PC-3 (cell line): ENCODE measurements around the gene MGAT3. TPM values are rescaled to one million over a fixed set of nuclear protein-coding genes. Genes with fewer than 3 reads are reported as not detected.

Source experiments
- ATAC-seq: fragments of 200-7000 bp; cut with Tn5 transposase; 2 replicates; pipeline ENCODE4 v1.9.1; 2020; ENCODE audit warnings: mild to moderate bottlenecking, moderate library complexity
- BruUV-seq: library from RNA; stranded (reverse); fragments of 400-500 nt; replicated peaks from 2 replicates; lab custom pipeline; 2021; lab: Mats Ljungman, UMichigan
- CTCF ChIA-PET: fragments of 300-600 bp; sonication (Branson Sonifier 250); formaldehyde crosslinking; loops from one replicate; lab custom pipeline; 2022; ENCODE audit warnings: antibody characterized with exemption; lab: Charles Lee
- POLR2A ChIA-PET: fragments of 300-600 bp; sonication (Branson Sonifier 250); formaldehyde crosslinking; loops from one replicate; lab custom pipeline; 2022; ENCODE audit warnings: antibody characterized with exemption; ENCODE audit not compliant: unreplicated experiment; lab: Charles Lee
- DNase-seq: peaks from one replicate; pipeline ENCODE4 v3.0.0-alpha.2; 2015
- H2AFZ ChIP-seq: fragments of 300-600 bp; sonication (generic); 2 replicates; pipeline ENCODE4 v1.6.0; 2016; ENCODE audit warnings: antibody characterized with exemption, low read length
- H3F3A ChIP-seq: fragments of 300-600 bp; sonication (generic); one replicate; pipeline ENCODE4 v1.6.0; 2017; ENCODE audit warnings: antibody characterized with exemption, low read length, control low read depth, mild to moderate bottlenecking; ENCODE audit not compliant: unreplicated experiment
- H3K27ac ChIP-seq: fragments of 300-600 bp; sonication (generic); 2 replicates; pipeline ENCODE4 v1.5.1; 2016; ENCODE audit warnings: mild to moderate bottlenecking, low read length
- H3K27me3 ChIP-seq: fragments of 300-600 bp; sonication (generic); 2 replicates; pipeline ENCODE4 v1.6.1; 2016; ENCODE audit warnings: low read length, mixed read lengths
- H3K36me3 ChIP-seq: fragments of 300-600 bp; sonication (generic); 2 replicates; pipeline ENCODE4 v1.6.1; 2016; ENCODE audit warnings: low read depth, mixed run types, low read length, mixed read lengths
- H3K4me1 ChIP-seq: fragments of 300-600 bp; sonication (generic); 2 replicates; pipeline ENCODE4 v1.5.1; 2016; ENCODE audit warnings: low read length; ENCODE audit not compliant: insufficient read depth
- H3K4me2 ChIP-seq: fragments of 300-600 bp; sonication (generic); 2 replicates; pipeline ENCODE4 v1.6.0; 2016; ENCODE audit warnings: low read length
- H3K4me3 ChIP-seq: fragments of 300-600 bp; sonication (generic); 2 replicates; pipeline ENCODE4 v1.5.1; 2016; ENCODE audit warnings: mild to moderate bottlenecking, low read length, mixed read lengths
- H3K79me2 ChIP-seq: fragments of 300-600 bp; sonication (generic); 2 replicates; pipeline ENCODE4 v1.6.1; 2017; ENCODE audit warnings: low read length, mixed read lengths
- H3K9ac ChIP-seq: fragments of 300-600 bp; sonication (generic); 2 replicates; pipeline ENCODE4 v1.6.0; 2016; ENCODE audit warnings: mild to moderate bottlenecking, low read length
- H3K9me2 ChIP-seq: fragments of 300-600 bp; sonication (generic); replicated peaks from 2 replicates; pipeline ENCODE4 v1.6.1; 2016; ENCODE audit warnings: mixed run types, low read length, mixed read lengths
- H3K9me3 ChIP-seq: fragments of 300-600 bp; sonication (generic); 2 replicates; pipeline ENCODE4 v1.6.1; 2016; ENCODE audit warnings: low read length, mixed read lengths
- H4K20me1 ChIP-seq: fragments of 300-600 bp; sonication (generic); 2 replicates; pipeline ENCODE4 v1.6.1; 2016; ENCODE audit warnings: low read length, mixed read lengths
- EZH2 ChIP-seq: fragments of 300-600 bp; sonication (generic); IDR thresholded peaks from one replicate; pipeline ENCODE4 v1.6.1; 2017; ENCODE audit warnings: antibody characterized with exemption, mild to moderate bottlenecking, low read length; ENCODE audit not compliant: unreplicated experiment
- EZH2phosphoT487 ChIP-seq: fragments of 300-600 bp; sonication (generic); IDR thresholded peaks from 2 replicates; pipeline ENCODE4 v1.6.1; 2018; ENCODE audit warnings: mild to moderate bottlenecking, antibody characterized with exemption, low read length, borderline replicate concordance
- intact Hi-C: fragments of 100-400 bp; cut with micrococcal nuclease; formaldehyde crosslinking; loops from 2 replicates; pipeline ENCODE4 v1.9.0; 2023
- total RNA-seq: library from RNA; depleted of rRNA; stranded (reverse); fragments of >200 nt; gene quantifications from 2 replicates; pipeline ENCODE4 v1.2.3, GENCODE V29; 2014
- TF ChIP-seq, protein P1 (sequence below): fragments of 300-600 bp; sonication (generic); conservative IDR thresholded peaks from 2 replicates; pipeline ENCODE4 v1.5.1; 2017; ENCODE audit warnings: antibody characterized with exemption, low read depth, mild to moderate bottlenecking, low read length

MGAT3 gene
- total RNA-seq, 1 experiment from 2014 or later, result not detected

DNA sequence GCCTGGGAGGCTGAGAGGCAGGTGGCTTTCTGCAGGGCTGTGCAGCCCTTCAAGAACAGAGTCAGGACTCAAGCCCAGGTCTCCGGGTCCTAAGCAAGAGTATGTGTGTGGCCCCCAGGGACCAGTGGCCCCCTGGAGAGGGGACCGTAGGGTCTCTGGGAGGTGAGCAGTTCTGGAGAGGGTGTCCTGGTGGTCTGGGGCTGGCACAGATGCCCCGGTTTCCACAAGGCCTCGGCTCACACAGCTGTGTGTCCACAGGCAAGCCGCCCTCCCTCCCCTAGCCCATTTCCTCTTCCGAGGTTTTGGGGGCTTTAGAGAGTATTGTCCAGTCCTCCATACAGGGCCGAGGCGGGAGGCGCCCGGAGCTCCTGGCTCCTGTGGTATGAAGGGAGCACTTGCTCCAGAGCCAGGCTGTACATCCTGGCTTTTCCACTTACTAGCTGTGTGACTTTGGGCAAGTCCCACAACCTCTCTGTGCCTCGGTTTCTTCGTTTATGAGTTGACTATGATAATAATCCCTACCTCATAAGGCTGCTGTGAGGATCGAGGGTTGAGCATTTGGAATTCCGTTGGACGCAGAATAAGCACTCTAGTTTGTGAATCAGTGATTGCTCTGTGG lies 79.1 kb downstream of the MGAT3 start:
- H3K9ac ChIP-seq, result no peak overlapping the region
- no peaks in the 10 kb centered on the region for H3F3A ChIP-seq
- H3K27me3 ChIP-seq, result no peaks in the 10 kb centered on the region
- H3K9me3 ChIP-seq, result no peaks in the 10 kb centered on the region
- DNase-seq (no peak), ATAC-seq (no peak)
- CTCF ChIA-PET, result interaction anchor here (1.0 kb wide), 1 partner anchor 11 kb away, joined by 5 read pairs; no protein-coding TSS in a partner anchor
- H3K36me3 ChIP-seq, result no peaks in the 10 kb centered on the region
- no peak overlapping the region for H2AFZ ChIP-seq
- no peaks in the 10 kb centered on the region for H4K20me1 ChIP-seq
- POLR2A ChIA-PET, result no interaction called here
- TF ChIP-seq EZH2 (no peak), EZH2phosphoT487 (no peak)
- TF ChIP-seq, protein P1, sequence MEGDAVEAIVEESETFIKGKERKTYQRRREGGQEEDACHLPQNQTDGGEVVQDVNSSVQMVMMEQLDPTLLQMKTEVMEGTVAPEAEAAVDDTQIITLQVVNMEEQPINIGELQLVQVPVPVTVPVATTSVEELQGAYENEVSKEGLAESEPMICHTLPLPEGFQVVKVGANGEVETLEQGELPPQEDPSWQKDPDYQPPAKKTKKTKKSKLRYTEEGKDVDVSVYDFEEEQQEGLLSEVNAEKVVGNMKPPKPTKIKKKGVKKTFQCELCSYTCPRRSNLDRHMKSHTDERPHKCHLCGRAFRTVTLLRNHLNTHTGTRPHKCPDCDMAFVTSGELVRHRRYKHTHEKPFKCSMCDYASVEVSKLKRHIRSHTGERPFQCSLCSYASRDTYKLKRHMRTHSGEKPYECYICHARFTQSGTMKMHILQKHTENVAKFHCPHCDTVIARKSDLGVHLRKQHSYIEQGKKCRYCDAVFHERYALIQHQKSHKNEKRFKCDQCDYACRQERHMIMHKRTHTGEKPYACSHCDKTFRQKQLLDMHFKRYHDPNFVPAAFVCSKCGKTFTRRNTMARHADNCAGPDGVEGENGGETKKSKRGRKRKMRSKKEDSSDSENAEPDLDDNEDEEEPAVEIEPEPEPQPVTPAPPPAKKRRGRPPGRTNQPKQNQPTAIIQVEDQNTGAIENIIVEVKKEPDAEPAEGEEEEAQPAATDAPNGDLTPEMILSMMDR, result no peak
- H3K9me2 ChIP-seq, result no peaks in the 10 kb centered on the region
- no peak overlapping the region for H3K27ac ChIP-seq
- intact Hi-C loops, result no loop called here
- H3K79me2 ChIP-seq, result peaks cover 16% of the 10 kb centered on the region
- H3K4me3 ChIP-seq, result no peak overlapping the region
- no TSS peak for BruUV-seq
- peaks cover 11% of the 10 kb centered on the region for H3K4me1 ChIP-seq
- no peak overlapping the region for H3K4me2 ChIP-seq

DNA sequence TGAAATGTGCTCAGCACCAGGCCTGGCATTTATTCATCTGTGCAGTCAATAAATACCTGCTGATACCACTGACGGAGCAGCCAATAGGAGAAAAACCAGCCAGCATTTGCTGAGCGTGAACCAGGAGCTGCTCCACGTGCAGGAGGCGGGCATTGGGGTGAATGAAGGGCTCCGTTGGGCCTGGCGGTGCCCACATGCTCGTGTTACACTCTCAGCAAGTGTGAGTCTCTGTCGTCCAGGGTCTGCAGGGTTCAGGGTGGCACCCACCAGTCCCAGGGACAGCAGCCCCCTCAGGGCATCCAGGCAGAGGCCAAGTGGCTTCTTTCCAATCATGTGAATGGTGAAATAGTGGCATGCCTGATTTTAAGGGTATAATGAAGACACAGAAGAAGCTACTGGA lies 79.9 kb downstream of the MGAT3 start:
- Histone ChIP-seq H3K4me1 (0 out of 2 replicates have a peak, but pooled peaks cover 4% of the 10 kb centered on the region), H3K4me2 (no peak overlapping the region), H3K27me3 (no peaks in the 10 kb centered on the region), H3K79me2 (peaks cover 8% of the 10 kb centered on the region), H3K9ac (no peak overlapping the region), H3K27ac (no peak overlapping the region), H3K9me3 (no peaks in the 10 kb centered on the region), H3F3A (no peaks in the 10 kb centered on the region), H3K36me3 (no peaks in the 10 kb centered on the region), H2AFZ (no peak overlapping the region), H3K9me2 (no peaks in the 10 kb centered on the region), H4K20me1 (no peaks in the 10 kb centered on the region), H3K4me3 (no peak overlapping the region)
- ChIA-PET POLR2A (no interaction called here), CTCF (interaction anchor here (1.0 kb wide), 1 partner anchor 10 kb away, joined by 5 read pairs; no protein-coding TSS in a partner anchor)
- no TSS peak for BruUV-seq
- no peak for ATAC-seq
- intact Hi-C loops, result no loop called here
- TF ChIP-seq, protein P1, result no peak
- no peak for TF ChIP-seq EZH2
- TF ChIP-seq EZH2phosphoT487, result no peak
- DNase-seq, result no peak

DNA sequence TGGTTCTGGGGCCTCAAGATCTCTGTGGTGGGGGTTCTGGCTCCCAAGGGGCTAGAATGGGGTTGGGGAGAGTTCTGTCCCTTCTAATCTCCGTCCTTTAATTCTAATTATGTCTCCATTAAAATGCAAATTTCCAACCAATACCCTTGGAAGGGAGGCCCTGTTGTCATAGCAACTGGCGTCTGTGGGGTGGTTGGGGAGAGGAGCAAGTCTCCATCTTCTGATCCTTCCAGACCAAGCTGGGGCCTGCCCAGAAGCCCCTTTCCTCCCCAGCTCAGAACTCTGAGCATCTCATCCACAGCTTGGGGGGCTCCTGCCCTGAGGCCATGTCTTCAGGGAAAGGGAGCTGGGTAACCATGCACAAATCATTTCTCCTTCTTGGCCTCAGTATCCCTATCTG lies 81.2 kb downstream of the MGAT3 start:
- ATAC-seq, result no peak
- H4K20me1 ChIP-seq, result no peaks in the 10 kb centered on the region
- DNase-seq, result no peak
- no peak overlapping the region for H3K4me2 ChIP-seq
- no TSS peak for BruUV-seq
- H3K9me2 ChIP-seq, result no peaks in the 10 kb centered on the region
- H3K36me3 ChIP-seq, result no peaks in the 10 kb centered on the region
- no peak overlapping the region for H3K27ac ChIP-seq
- H3K4me1 ChIP-seq, result 0 out of 2 replicates have a peak, but pooled peaks cover 4% of the 10 kb centered on the region
- no peaks in the 10 kb centered on the region for H3K27me3 ChIP-seq
- no peak overlapping the region for H3K9ac ChIP-seq
- TF ChIP-seq EZH2phosphoT487 (no peak), EZH2 (no peak)
- TF ChIP-seq, protein P1, result no peak
- no peaks in the 10 kb centered on the region for H3K79me2 ChIP-seq
- CTCF ChIA-PET, result no interaction called here
- H3K4me3 ChIP-seq, result no peak overlapping the region
- H3K9me3 ChIP-seq, result no peaks in the 10 kb centered on the region
- H2AFZ ChIP-seq, result no peak overlapping the region
- H3F3A ChIP-seq, result no peaks in the 10 kb centered on the region
- intact Hi-C loops, result no loop called here
- POLR2A ChIA-PET, result no interaction called here
